GM12878 (cell line): Measurements from ENCODE around the gene SLC43A3. TPM values are rescaled to one million over a fixed set of nuclear protein-coding genes. Genes with fewer than 3 reads are reported as not detected.

ENCODE experiments used
- CEBPZ ChIP-seq: fragments of 150-350 bp; IDR thresholded peaks from 2 replicates; pipeline ENCODE4 v1.6.1; 2016; ENCODE audit warnings: low read depth, low read length
- E4F1 ChIP-seq: fragments of 450-650 bp; IDR thresholded peaks from 2 replicates; pipeline ENCODE4 v1.6.1; 2018; ENCODE audit warnings: borderline replicate concordance, mild to moderate bottlenecking; ENCODE audit not compliant: partially characterized antibody
- IKZF2 ChIP-seq, 2 experiments: fragments of 450-650 bp; IDR thresholded peaks; 2 replicates each; pipeline ENCODE4 v1.6.1; 2017; ENCODE audit warnings: mild to moderate bottlenecking in 2 of 2, moderate library complexity in 2 of 2
- MEF2B ChIP-seq: fragments of 450-650 bp; IDR thresholded peaks from 2 replicates; pipeline ENCODE4 v1.6.1; 2018; ENCODE audit warnings: mild to moderate bottlenecking, moderate library complexity; ENCODE audit not compliant: partially characterized antibody, poor library complexity, severe bottlenecking
- MYC ChIP-seq: IDR thresholded peaks from 2 replicates; pipeline ENCODE4 v1.6.1; 2011; ENCODE audit warnings: mild to moderate bottlenecking, low read length, moderate library complexity, inconsistent platforms; ENCODE audit not compliant: insufficient read depth, insufficient replicate concordance, insufficient read length, severe bottlenecking
- PBX3 ChIP-seq: IDR thresholded peaks from 2 replicates; pipeline ENCODE4 v1.6.1; 2011; ENCODE audit warnings: mild to moderate bottlenecking, low read depth, low read length, moderate library complexity; ENCODE audit not compliant: insufficient replicate concordance
- POLR2AphosphoS5 ChIP-seq: IDR thresholded peaks from 2 replicates; pipeline ENCODE4 v1.6.1; 2011; ENCODE audit warnings: mild to moderate bottlenecking, low read length, inconsistent platforms
- polyA plus RNA-seq, 11 experiments: library from polyadenylated mRNA; depleted of rRNA in 4 of 11; unstranded in 6 of 11; stranded (reverse) in 5 of 11; fragments of >200 nt; fragmentation: Nextera tagmentation in 4 of 11; fragmentation: Illumina TruSeq in 1 of 11; extraction: Ambion mirVana in 4 of 11; extraction: Trizol in 1 of 11; gene quantifications; 1 replicate in 1 of 11; 2 replicates in 10 of 11; pipeline versions ENCODE4 v1.2.1 to v1.2.3, GENCODE V29; 2011 to 2016; ENCODE audit warnings: inconsistent platforms in 2 of 11, missing spikeins in 2 of 11, low read depth in 1 of 11
- total RNA-seq, 4 experiments: library from RNA; depleted of rRNA in 3 of 4; stranded (reverse); fragments of >200 nt in 3 of 4; fragmentation: Illumina TruSeq in 1 of 4; extraction: Trizol in 1 of 4; gene quantifications; 2 replicates each; pipeline versions ENCODE4 v1.2.1 to v1.2.3, GENCODE V29; 2013 to 2021

SLC43A3 gene
- total and polyA plus RNA-seq, 10 of the 15 experiments (the other 5 are each of a cell fraction or from before 2014, with no cell fraction given), result 37.5 to 237 (median 132) TPM

- TF ChIP-seq E4F1 (no peak), IKZF2 (IDR thresholded peaks at IDR 0.05) (no peak), PBX3 (no peak), POLR2AphosphoS5 (no peak), MEF2B (no peak), CEBPZ (no peak), MYC (no peak)
Observed at GRCh38 chr11:57418131-57418530, 8.8 kb downstream of the SLC43A3 start (continued).
